ENCODE measurements around the gene TRIM39. TPM values are rescaled to one million over a fixed set of nuclear protein-coding genes. Genes with fewer than 3 reads are reported as not detected.

TRIM39 gene
- total RNA-seq, 6 experiments from 2014 or later = 8.7 to 12.2 (median 10.8) TPM

GRCh38 chr6:30386166-30386565 is 59.4 kb downstream of the TRIM39 start:
- Mint-ChIP-seq H3K27ac (no peak overlapping the region), H3K9me3 (no peaks in the 10 kb centered on the region), H3K4me3 (no peak overlapping the region), H3K36me3 (ENCODE audit: low read depth) (no peaks in the 10 kb centered on the region), H3K4me1 (ENCODE audit: low read depth) (no peaks in the 10 kb centered on the region), H3K27me3 (ENCODE audit: insufficient read depth) (peaks cover 40% of the 10 kb centered on the region)
- no peak for DNase-seq
- no peak for TF ChIP-seq CTCF (IDR thresholded peaks at IDR 0.05)

- Mint-ChIP-seq H3K4me1 (ENCODE audit: low read depth) (no peaks in the 10 kb centered on the region), H3K27ac (no peak overlapping the region), H3K36me3 (ENCODE audit: low read depth) (no peaks in the 10 kb centered on the region), H3K27me3 (ENCODE audit: insufficient read depth) (peaks cover 48% of the 10 kb centered on the region), H3K9me3 (no peaks in the 10 kb centered on the region), H3K4me3 (no peak overlapping the region)
- TF ChIP-seq CTCF (IDR thresholded peaks at IDR 0.05) = no peak
- DNase-seq = no peak
Measured at GRCh38 chr6:30391240-30391639, 64.5 kb downstream of the TRIM39 start.

Other genes starting within 250 kb of the TRIM39 start
- not detected for gene TRIM31, start 213.8 kb upstream of the TRIM39 start, total RNA-seq (2021; fragmentation: NEBNext Ultra II Directional; extraction: Animal tissue kit (Norgen Biotek cat#: 25700))
- gene TRIM40, start 190.8 kb upstream of the TRIM39 start, total RNA-seq (2021; fragmentation: NEBNext Ultra II Directional; extraction: Animal tissue kit (Norgen Biotek cat#: 25700)) = not detected
- not detected for gene TRIM10, start 165.7 kb upstream of the TRIM39 start, total RNA-seq (2021; fragmentation: NEBNext Ultra II Directional; extraction: Animal tissue kit (Norgen Biotek cat#: 25700))
- gene TRIM15, start 163.4 kb upstream of the TRIM39 start, total RNA-seq (2021; fragmentation: NEBNext Ultra II Directional; extraction: Animal tissue kit (Norgen Biotek cat#: 25700)) = not detected
- 10 to 100 TPM; 29.4 to 34.4 (median 32.2) TPM for gene TRIM26, start 113.5 kb upstream of the TRIM39 start, total RNA-seq (2021; fragmentation: NEBNext Ultra II Directional; extraction: Animal tissue kit (Norgen Biotek cat#: 25700))
- gene RPP21, start 18.2 kb downstream of the TRIM39 start, total RNA-seq (2021; fragmentation: NEBNext Ultra II Directional; extraction: Animal tissue kit (Norgen Biotek cat#: 25700)) = 10 to 100 TPM; 32.3 to 45.9 (median 40.0) TPM
- 100 to 1,000 TPM; 122 to 131 (median 126) TPM for gene HLA-E, start 162.6 kb downstream of the TRIM39 start, total RNA-seq (2021; fragmentation: NEBNext Ultra II Directional; extraction: Animal tissue kit (Norgen Biotek cat#: 25700))
- gene GNL1, start 229.6 kb downstream of the TRIM39 start, total RNA-seq (2021; fragmentation: NEBNext Ultra II Directional; extraction: Animal tissue kit (Norgen Biotek cat#: 25700)) = 10 to 100 TPM; 56.9 to 65.6 (median 61.9) TPM
- 10 to 100 TPM in 5 of 6 experiments, 1 to 10 TPM in 1; 9.8 to 14.0 (median 12.3) TPM for gene PRR3, start 230.4 kb downstream of the TRIM39 start, total RNA-seq (2021; fragmentation: NEBNext Ultra II Directional; extraction: Animal tissue kit (Norgen Biotek cat#: 25700))
- gene ABCF1, start 244.5 kb downstream of the TRIM39 start, total RNA-seq (2021; fragmentation: NEBNext Ultra II Directional; extraction: Animal tissue kit (Norgen Biotek cat#: 25700)) = 10 to 100 TPM; 51.3 to 69.3 (median 63.1) TPM